Endothelial cell of umbilical vein (primary cell): ENCODE measurements around the gene RBP4. TPM values are rescaled to one million over a fixed set of nuclear protein-coding genes. Genes with fewer than 3 reads are reported as not detected.

Experiments
- BruUV-seq: library from RNA; stranded (reverse); fragments of 400-500 nt; replicated peaks from 2 replicates; lab custom pipeline; 2021; lab: Mats Ljungman, UMichigan
- CTCF ChIA-PET: fragments of 300-600, 350-600 bp; sonication (Branson Sonifier 250); formaldehyde crosslinking; loops from one replicate; lab custom pipeline; 2021; ENCODE audit warnings: antibody characterized with exemption, inconsistent platforms; lab: Charles Lee
- POLR2A ChIA-PET: fragments of 300-600, 350-600 bp; sonication (Branson Sonifier 250); formaldehyde crosslinking; loops from one replicate; lab custom pipeline; 2021; ENCODE audit warnings: antibody characterized with exemption, inconsistent platforms; lab: Charles Lee
- DNase-seq: peaks from one replicate; pipeline ENCODE4 v3.0.0-alpha.2; 2011; ENCODE audit warnings: low read depth, low spot score
- FAIRE-seq: peaks from 2 replicates; lab custom pipeline; 2011; peaks lifted over from hg19 to GRCh38; lab: Jason Lieb, UNC
- H2AFZ ChIP-seq: 2 replicates; pipeline ENCODE4 v1.6.0; 2012; ENCODE audit warnings: low read depth, low read length, control low read depth, inconsistent platforms
- H3K27ac ChIP-seq: 2 replicates; pipeline ENCODE4 v1.5.1; 2011; ENCODE audit warnings: low read depth, mild to moderate bottlenecking, control low read depth, low read length, moderate library complexity; ENCODE audit not compliant: insufficient read depth
- H3K27me3 ChIP-seq, 2 experiments: 2 replicates each; pipeline versions ENCODE4 v1.6.0 to v1.6.1; 2011; ENCODE audit warnings: low read length in 2 of 2, mixed read lengths in 1 of 2; ENCODE audit not compliant: control insufficient read depth in 2 of 2, insufficient read depth in 2 of 2
- H3K36me3 ChIP-seq, 2 experiments: 2 replicates in 1 of 2; 3 replicates in 1 of 2; pipeline ENCODE4 v1.5.1; 2011; ENCODE audit warnings: low read length in 2 of 2, mild to moderate bottlenecking in 1 of 2, moderate library complexity in 1 of 2; ENCODE audit not compliant: control insufficient read depth in 2 of 2, insufficient read depth in 2 of 2; ENCODE audit errors: extremely low read depth in 1 of 2
- H3K4me1 ChIP-seq: 3 replicates; pipeline ENCODE4 v1.5.1; 2011; ENCODE audit warnings: mild to moderate bottlenecking, low read length; ENCODE audit not compliant: control insufficient read depth, insufficient read depth; ENCODE audit errors: extremely low read depth
- H3K4me2 ChIP-seq: 2 replicates; pipeline ENCODE4 v1.6.1; 2011; ENCODE audit warnings: low read length, control low read depth, mixed read lengths; ENCODE audit not compliant: insufficient read depth
- H3K4me3 ChIP-seq, 3 experiments: fragments of 200-600 bp in 1 of 3; sonication (generic), shearing (Covaris generic) in 1 of 3; replicated peaks in 1 of 3; 2 replicates each; pipeline ENCODE4 v1.5.1; 2011 to 2016; ENCODE audit warnings: control low read depth in 3 of 3, low read length in 3 of 3, mild to moderate bottlenecking in 2 of 3, inconsistent platforms in 1 of 3, low read depth in 1 of 3, moderate library complexity in 1 of 3; ENCODE audit not compliant: insufficient read depth in 1 of 3
- H3K79me2 ChIP-seq: 2 replicates; pipeline ENCODE4 v1.6.0; 2012; ENCODE audit warnings: low read length, inconsistent platforms; ENCODE audit not compliant: control insufficient read depth, insufficient read depth
- H3K9ac ChIP-seq: replicated peaks from 2 replicates; pipeline ENCODE3; 2011; ENCODE audit warnings: low read length, control low read depth; ENCODE audit not compliant: insufficient read depth; ENCODE audit errors: extremely low read depth
- H3K9me1 ChIP-seq: replicated peaks from 3 replicates; pipeline ENCODE4 v1.6.0; 2011; ENCODE audit warnings: mild to moderate bottlenecking, low read length; ENCODE audit not compliant: control insufficient read depth, insufficient read depth; ENCODE audit errors: extremely low read depth
- H3K9me3 ChIP-seq: replicated peaks from 2 replicates; pipeline ENCODE4 v1.5.1; 2012; ENCODE audit warnings: low read length, inconsistent platforms; ENCODE audit not compliant: control insufficient read depth, insufficient read depth
- H4K20me1 ChIP-seq: replicated peaks from 2 replicates; pipeline ENCODE3; 2011; ENCODE audit warnings: mild to moderate bottlenecking, low read length; ENCODE audit not compliant: control insufficient read depth, insufficient read depth; ENCODE audit errors: extremely low read depth
- EZH2 ChIP-seq: IDR thresholded peaks from 2 replicates; pipeline ENCODE4 v1.6.1; 2012; ENCODE audit warnings: borderline replicate concordance, low read depth, mild to moderate bottlenecking, moderate library complexity, low read length, inconsistent platforms; ENCODE audit not compliant: severe bottlenecking
- dilution Hi-C: fragments of 300-500 bp; cut with MboI; formaldehyde crosslinking; loops from one replicate; pipeline ENCODE4 v1.15.0; 2019; ENCODE audit warnings: low sequenced_read_pairs; ENCODE audit not compliant: extremely low pct_ligation_motif_present
- intact Hi-C: fragments of 100-400 bp; cut with micrococcal nuclease; formaldehyde crosslinking; loops from one replicate; pipeline ENCODE4 v1.10.0; 2022
- polyA plus RNA-seq, 4 experiments: library from polyadenylated mRNA; depleted of rRNA in 3 of 4; stranded (reverse) in 3 of 4; unstranded in 1 of 4; fragments of >200 nt; gene quantifications; 2 replicates each; pipeline versions ENCODE4 v1.2.1 to v1.2.3, GENCODE V29; 2011 to 2012; ENCODE audit warnings: missing spikeins in 1 of 4
- total RNA-seq: library from RNA; stranded (reverse); gene quantifications from 2 replicates; pipeline ENCODE4 v1.2.3, GENCODE V29; 2021
- TF ChIP-seq, protein P1 (sequence below), 2 donors: IDR thresholded peaks; 1 replicate in 1 of 2; 2 replicates in 1 of 2; pipeline ENCODE4 v1.5.1; 2011; ENCODE audit warnings: low read length in 2 of 2, mild to moderate bottlenecking in 2 of 2, moderate library complexity in 2 of 2, control low read depth in 1 of 2, inconsistent platforms in 1 of 2, low read depth in 1 of 2; ENCODE audit not compliant: insufficient read depth in 1 of 2; ENCODE audit errors: extremely low read depth in 1 of 2

The RBP4 gene
- total and polyA plus RNA-seq, 2 donors (not counting 3 experiments of a cell fraction or from before 2014, with no cell fraction given): not detected

DNA sequence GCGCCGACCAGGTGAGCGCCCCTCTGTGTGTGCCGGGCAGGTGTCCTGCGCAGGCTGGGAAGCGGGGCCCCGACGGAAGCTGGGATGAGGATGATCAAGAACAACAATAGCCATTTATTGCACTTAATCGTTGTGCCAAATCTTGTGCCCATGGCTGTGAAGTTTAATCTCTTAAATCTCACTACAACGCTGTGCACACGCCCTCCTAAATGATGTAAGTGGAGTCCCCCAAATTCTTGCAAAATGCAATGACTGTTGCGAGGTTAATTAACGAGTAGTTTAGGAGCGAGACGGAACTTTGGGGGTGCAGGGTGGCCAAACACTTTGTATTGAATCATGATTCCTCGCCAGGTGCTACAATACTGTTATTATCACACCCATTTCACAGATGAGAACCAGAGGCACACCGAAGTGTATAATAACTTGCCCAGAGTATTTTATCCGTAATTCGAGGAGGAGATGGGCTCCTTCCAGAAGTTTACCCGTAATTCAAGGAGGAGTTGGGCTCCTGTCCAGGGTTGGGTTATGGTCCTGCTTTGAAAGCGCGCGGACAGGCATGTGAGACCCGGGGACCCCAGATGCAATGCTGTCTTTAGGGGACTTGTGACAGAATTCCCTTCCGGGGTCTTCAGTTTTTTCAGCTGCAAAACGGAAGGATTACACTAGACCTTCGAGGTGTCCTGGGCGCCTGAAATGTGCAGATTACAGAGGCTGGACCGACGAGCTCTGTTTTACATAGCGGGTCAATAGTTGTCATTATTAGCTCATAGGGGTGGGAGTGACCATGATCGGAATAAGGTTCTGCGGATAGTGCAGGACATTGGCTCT is 33.5 kb downstream of the RBP4 start:
- BruUV-seq: no TSS peak
- CTCF ChIA-PET: interaction anchor here (1.9 kb wide), 1 partner anchor 13 kb away, joined by 10 read pairs; no protein-coding TSS in a partner anchor
- dilution Hi-C loops: no loop called here

More for the DNA sequence above, 33.5 kb downstream of the RBP4 start:
- no peak overlapping the region for H2AFZ ChIP-seq
- H3K9me1 ChIP-seq: no peaks in the 10 kb centered on the region
- intact Hi-C loops: no loop called here
- no peaks in the 10 kb centered on the region for H4K20me1 ChIP-seq
- H3K9me3 ChIP-seq: no peaks in the 10 kb centered on the region
- no peaks in the 10 kb centered on the region for H3K4me1 ChIP-seq
- DNase-seq (no peak), FAIRE-seq (no peak)
- POLR2A ChIA-PET: no interaction called here
- no peak overlapping the region for H3K9ac ChIP-seq
- H3K4me2 ChIP-seq: no peak overlapping the region
- no peak overlapping the region for H3K4me3 ChIP-seq
- peaks cover 61 to 62% of the 10 kb centered on the region in 2 experiments for H3K27me3 ChIP-seq
- H3K27ac ChIP-seq: no peak overlapping the region
- peak; percentile 37 for TF ChIP-seq EZH2
- TF ChIP-seq, protein P1, sequence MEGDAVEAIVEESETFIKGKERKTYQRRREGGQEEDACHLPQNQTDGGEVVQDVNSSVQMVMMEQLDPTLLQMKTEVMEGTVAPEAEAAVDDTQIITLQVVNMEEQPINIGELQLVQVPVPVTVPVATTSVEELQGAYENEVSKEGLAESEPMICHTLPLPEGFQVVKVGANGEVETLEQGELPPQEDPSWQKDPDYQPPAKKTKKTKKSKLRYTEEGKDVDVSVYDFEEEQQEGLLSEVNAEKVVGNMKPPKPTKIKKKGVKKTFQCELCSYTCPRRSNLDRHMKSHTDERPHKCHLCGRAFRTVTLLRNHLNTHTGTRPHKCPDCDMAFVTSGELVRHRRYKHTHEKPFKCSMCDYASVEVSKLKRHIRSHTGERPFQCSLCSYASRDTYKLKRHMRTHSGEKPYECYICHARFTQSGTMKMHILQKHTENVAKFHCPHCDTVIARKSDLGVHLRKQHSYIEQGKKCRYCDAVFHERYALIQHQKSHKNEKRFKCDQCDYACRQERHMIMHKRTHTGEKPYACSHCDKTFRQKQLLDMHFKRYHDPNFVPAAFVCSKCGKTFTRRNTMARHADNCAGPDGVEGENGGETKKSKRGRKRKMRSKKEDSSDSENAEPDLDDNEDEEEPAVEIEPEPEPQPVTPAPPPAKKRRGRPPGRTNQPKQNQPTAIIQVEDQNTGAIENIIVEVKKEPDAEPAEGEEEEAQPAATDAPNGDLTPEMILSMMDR (IDR thresholded peaks at IDR 0.05; ENCODE audit: extremely low read depth in 1 of 2, insufficient read depth in 1 of 2, low read depth in 1 of 2, low read length in 2 of 2): no peak
- H3K36me3 ChIP-seq: no peaks in the 10 kb centered on the region
- no peaks in the 10 kb centered on the region for H3K79me2 ChIP-seq
